Measurements from ENCODE around the gene TENT4B. TPM values are rescaled to one million over a fixed set of nuclear protein-coding genes. Genes with fewer than 3 reads are reported as not detected.

Gene TENT4B
- total RNA-seq, 1 donor from 2014 or later = 15.2 TPM

- Mint-ChIP-seq H3K36me3 (no peaks in the 10 kb centered on the region), H3K4me3 (no peak overlapping the region), H3K27me3 (ENCODE audit: insufficient read depth, low read depth) (peaks cover 29% of the 10 kb centered on the region), H3K9me3 (no peaks in the 10 kb centered on the region), H3K27ac (no peak overlapping the region), H3K4me1 (peaks cover 33% of the 10 kb centered on the region)
- Histone ChIP-seq H3K9ac (no peak overlapping the region), H3K27ac (no peak overlapping the region), H3K4me2 (no peak overlapping the region), H3F3A (ENCODE audit: low read depth) (peaks cover 14% of the 10 kb centered on the region), H3K4me3 (no peak overlapping the region), H3K79me2 (ENCODE audit: low read depth) (no peaks in the 10 kb centered on the region), H3K36me3 (no peaks in the 10 kb centered on the region), H3K4me1 (peaks cover 23% of the 10 kb centered on the region), H4K20me1 (ENCODE audit: low read depth) (peaks cover 7% of the 10 kb centered on the region), H3K9me3 (ENCODE audit: low read depth) (no peaks in the 10 kb centered on the region), H3K27me3 (no peaks in the 10 kb centered on the region), H2AFZ (replicated peaks) (no peak overlapping the region)
- no peak for DNase-seq (ENCODE audit: low spot score)
- no peak for TF ChIP-seq CTCF (IDR thresholded peaks at IDR 0.05)
- TF ChIP-seq EZH2phosphoT487 (IDR thresholded peaks at IDR 0.05) = no peak
- TF ChIP-seq EZH2 (IDR thresholded peaks at IDR 0.05) = no peak
Measured at GRCh38 chr16:50261707-50262235, 108.7 kb downstream of the TENT4B start.

GRCh38 chr16:50263060-50263909 lies 110.2 kb downstream of the TENT4B start:
- Histone ChIP-seq H3K9ac (no peak overlapping the region), H3K4me2 (no peak overlapping the region), H3K27me3 (no peaks in the 10 kb centered on the region), H2AFZ (replicated peaks) (no peak overlapping the region), H3K36me3 (no peaks in the 10 kb centered on the region), H4K20me1 (ENCODE audit: low read depth) (peaks cover 7% of the 10 kb centered on the region), H3K27ac (no peak overlapping the region), H3K4me1 (peaks cover 23% of the 10 kb centered on the region), H3K4me3 (no peak overlapping the region), H3K9me3 (ENCODE audit: low read depth) (no peaks in the 10 kb centered on the region), H3K79me2 (ENCODE audit: low read depth) (no peaks in the 10 kb centered on the region), H3F3A (ENCODE audit: low read depth) (peaks cover 14% of the 10 kb centered on the region)
- Mint-ChIP-seq H3K4me1 (peaks cover 37% of the 10 kb centered on the region), H3K9me3 (no peaks in the 10 kb centered on the region), H3K27me3 (ENCODE audit: insufficient read depth, low read depth) (peaks cover 29% of the 10 kb centered on the region), H3K36me3 (no peaks in the 10 kb centered on the region), H3K4me3 (no peak overlapping the region), H3K27ac (peak overlapping the region; percentile 57)
- TF ChIP-seq EZH2phosphoT487 (IDR thresholded peaks at IDR 0.05) (no peak), CTCF (IDR thresholded peaks at IDR 0.05) (no peak), EZH2 (IDR thresholded peaks at IDR 0.05) (no peak)
- no peak for DNase-seq (ENCODE audit: low spot score)

GRCh38 chr16:50263940-50264929 lies 111.1 kb downstream of the TENT4B start:
- TF ChIP-seq EZH2phosphoT487 (IDR thresholded peaks at IDR 0.05) = no peak
- no peak for TF ChIP-seq CTCF (IDR thresholded peaks at IDR 0.05)
- TF ChIP-seq EZH2 (IDR thresholded peaks at IDR 0.05) = no peak
- no peak for DNase-seq (ENCODE audit: low spot score)
- H3K9me3 ChIP-seq (ENCODE audit: low read depth) = no peaks in the 10 kb centered on the region

More at GRCh38 chr16:50263940-50264929, 111.1 kb downstream of the TENT4B start:
- H3K4me3 ChIP-seq = no peak overlapping the region
- H3K4me1 ChIP-seq = peaks cover 17% of the 10 kb centered on the region
- peaks cover 32% of the 10 kb centered on the region for H3K4me1 Mint-ChIP-seq
- H3K27me3 ChIP-seq = no peaks in the 10 kb centered on the region
- no peak overlapping the region for H3K4me3 Mint-ChIP-seq
- H3K27ac ChIP-seq = no peak overlapping the region
- no peaks in the 10 kb centered on the region for H4K20me1 ChIP-seq (ENCODE audit: low read depth)
- H3K9me3 Mint-ChIP-seq = no peaks in the 10 kb centered on the region
- peaks cover 29% of the 10 kb centered on the region for H3K27me3 Mint-ChIP-seq (ENCODE audit: insufficient read depth, low read depth)
- H3K9ac ChIP-seq = no peak overlapping the region
- no peak overlapping the region for H2AFZ ChIP-seq (replicated peaks)
- H3K36me3 ChIP-seq = no peaks in the 10 kb centered on the region
- H3K27ac Mint-ChIP-seq = no peak overlapping the region
- H3K36me3 Mint-ChIP-seq = no peaks in the 10 kb centered on the region
- H3F3A ChIP-seq (ENCODE audit: low read depth) = peaks cover 7% of the 10 kb centered on the region
- no peak overlapping the region for H3K4me2 ChIP-seq
- H3K79me2 ChIP-seq (ENCODE audit: low read depth) = no peaks in the 10 kb centered on the region

Measured in neural progenitor cell (in vitro differentiated cells).